ENCODE data around the gene SIPA1.

SIPA1 gene

DNA sequence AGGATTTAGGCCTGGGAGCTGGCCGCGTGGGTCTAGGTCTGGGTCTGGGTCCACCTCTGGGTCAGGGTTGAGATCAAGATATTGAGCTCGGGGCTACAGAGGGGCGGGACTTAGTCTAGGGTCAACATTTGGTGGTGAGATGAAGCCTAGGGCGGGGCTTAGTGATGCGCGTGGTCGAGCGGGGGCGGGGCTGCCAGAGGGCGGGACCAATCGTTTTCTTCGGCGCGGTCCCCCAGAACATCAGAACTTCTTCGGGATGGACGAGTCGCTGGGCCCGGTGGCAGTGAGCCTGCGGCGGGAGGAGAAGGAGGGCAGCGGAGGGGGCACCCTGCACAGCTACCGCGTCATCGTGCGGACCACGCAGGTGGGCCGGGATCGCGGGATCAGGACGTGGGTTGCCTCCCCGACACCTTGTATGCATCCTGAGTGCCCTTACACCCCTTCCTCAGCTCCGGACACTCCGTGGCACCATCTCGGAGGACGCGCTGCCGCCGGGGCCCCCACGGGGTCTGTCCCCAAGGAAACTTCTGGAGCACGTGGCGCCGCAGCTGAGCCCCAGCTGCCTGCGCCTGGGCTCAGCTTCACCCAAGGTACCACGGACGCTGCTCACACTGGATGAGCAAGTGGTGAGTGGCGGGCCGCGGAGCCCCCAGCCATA is 4.2 kb downstream of the SIPA1 start:
- no peak for DNase-seq (ENCODE audit: low spot score)

DNA sequence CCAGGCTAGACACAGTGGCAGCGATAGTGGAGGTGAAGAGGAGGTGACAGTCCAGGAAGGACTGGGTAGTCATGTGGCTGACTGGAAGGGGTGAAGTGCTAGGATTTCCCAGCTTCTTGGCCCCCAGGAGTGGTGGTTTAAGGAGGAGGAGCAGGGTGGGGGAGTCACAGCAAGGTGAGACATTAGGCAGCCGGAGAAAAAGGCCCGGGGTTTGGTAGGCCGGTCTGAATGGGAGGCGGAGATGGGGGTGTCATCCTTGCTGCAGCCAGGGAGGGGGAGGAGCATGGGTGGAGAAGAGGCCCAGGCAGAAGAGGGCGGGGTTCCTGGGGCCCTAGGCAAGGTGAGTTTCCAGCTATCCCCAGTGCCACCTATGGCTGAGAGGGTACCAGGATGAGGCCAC is 6.1 kb downstream of the SIPA1 start:
- no peak for DNase-seq (ENCODE audit: low spot score)

DNA sequence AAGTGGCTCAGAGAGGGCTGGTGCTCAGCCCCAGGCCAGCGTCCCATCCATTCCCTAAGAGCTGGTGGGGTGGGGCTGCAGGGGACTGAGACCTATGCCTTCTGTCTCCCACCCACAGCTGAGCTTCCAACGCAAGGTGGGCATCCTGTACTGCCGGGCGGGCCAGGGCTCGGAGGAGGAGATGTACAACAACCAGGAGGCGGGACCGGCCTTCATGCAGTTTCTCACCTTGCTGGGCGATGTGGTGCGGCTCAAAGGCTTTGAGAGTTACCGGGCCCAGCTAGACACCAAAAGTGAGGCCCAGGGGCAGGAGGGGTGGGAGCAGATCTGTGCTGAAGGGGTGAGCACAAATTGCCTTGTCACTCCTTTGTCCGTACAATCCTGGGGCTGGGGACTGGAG is 6.9 kb downstream of the SIPA1 start:
- DNase-seq (ENCODE audit: low spot score): no peak

DNA sequence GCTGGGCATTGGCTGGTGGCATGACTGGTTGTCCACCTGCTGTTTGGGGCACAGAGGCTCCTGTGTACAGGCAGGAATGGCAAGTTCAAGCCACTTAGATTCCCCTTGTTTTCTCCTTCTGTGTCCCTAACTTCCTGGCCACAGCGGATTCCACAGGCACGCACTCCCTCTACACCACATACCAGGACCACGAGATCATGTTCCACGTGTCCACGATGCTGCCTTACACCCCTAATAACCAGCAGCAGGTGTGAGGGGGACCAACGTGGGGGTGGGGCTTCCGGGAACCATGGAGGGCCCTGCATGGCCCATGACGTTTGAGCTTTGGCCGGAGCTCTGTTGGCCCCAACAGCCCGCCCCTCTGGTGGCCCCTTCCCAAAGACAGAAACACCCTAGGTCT is 7.8 kb downstream of the SIPA1 start:
- no peak for DNase-seq (ENCODE audit: low spot score)

DNA sequence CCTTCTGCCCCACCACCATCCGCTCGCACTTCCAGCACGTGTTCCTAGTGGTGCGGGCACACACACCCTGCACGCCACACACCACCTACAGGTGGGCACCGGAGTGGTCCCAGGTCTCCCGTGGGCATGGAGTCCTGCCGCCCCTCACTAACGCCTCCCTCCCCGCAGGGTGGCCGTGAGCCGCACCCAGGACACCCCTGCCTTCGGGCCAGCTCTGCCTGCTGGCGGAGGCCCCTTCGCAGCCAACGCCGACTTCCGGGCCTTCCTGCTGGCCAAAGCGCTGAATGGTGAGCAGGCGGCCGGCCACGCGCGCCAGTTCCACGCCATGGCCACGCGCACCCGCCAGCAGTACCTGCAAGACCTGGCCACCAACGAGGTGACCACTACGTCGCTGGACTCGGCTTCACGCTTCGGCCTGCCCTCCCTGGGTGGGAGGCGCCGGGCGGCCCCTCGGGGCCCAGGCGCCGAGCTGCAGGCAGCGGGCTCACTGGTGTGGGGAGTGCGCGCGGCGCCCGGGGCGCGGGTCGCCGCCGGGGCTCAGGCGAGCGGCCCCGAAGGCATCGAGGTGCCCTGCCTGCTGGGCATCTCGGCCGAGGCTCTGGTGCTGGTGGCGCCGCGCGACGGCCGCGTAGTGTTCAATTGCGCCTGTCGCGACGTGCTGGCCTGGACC is 8.5 kb downstream of the SIPA1 start:
- no peak for DNase-seq (ENCODE audit: low spot score)

DNA sequence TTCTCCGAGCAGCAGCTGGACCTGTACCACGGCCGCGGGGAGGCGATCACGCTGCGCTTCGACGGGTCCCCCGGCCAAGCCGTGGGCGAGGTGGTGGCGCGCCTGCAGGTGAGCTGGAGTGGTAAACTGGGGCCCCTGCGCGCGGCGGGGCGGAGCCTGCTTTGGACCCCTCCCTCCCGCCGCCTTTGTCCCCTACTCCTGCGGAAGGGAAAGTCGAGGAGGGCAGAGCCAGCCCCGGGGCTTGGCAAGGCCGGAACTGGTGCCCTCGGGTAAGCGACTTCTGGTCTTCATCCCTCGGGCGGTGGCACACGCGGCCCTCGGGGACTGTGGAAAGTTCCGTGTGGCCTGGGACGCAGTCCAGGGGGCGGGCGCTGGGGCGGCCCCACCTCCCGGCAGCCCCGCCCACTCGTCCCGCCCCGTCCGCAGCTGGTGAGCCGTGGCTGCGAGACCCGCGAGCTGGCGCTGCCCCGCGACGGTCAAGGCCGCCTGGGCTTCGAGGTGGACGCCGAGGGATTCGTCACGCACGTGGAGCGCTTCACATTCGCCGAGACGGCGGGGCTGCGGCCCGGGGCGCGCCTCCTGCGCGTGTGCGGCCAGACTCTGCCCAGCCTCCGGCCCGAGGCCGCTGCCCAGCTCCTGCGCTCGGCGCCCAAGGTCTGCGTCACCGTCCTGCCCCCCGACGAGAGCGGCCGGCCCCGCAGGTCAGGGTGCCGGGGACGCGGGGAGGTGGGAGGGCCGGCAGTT is 9.2 kb downstream of the SIPA1 start:
- DNase-seq (ENCODE audit: low spot score): peak; percentile 79

DNA sequence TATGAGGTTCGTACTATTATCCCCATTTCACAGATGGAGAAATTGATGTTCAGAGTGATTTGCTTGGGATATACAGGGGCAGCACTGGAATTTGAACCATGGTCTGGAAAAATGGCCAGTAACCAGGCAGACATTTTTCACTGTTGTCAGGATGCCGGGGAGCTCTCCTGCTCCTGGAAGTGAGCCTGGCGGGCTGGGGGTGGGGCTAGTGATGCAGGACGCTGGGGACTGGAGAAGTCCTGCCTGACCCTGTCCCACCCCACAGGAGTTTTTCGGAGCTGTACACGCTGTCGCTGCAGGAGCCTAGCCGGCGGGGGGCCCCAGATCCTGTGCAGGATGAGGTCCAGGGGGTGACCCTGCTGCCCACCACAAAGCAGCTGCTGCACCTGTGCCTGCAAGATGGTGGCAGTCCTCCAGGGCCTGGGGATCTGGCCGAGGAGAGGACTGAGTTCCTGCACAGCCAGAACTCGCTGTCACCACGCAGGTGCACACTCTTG is 11.1 kb downstream of the SIPA1 start:
- no peak for DNase-seq (ENCODE audit: low spot score)

DNA sequence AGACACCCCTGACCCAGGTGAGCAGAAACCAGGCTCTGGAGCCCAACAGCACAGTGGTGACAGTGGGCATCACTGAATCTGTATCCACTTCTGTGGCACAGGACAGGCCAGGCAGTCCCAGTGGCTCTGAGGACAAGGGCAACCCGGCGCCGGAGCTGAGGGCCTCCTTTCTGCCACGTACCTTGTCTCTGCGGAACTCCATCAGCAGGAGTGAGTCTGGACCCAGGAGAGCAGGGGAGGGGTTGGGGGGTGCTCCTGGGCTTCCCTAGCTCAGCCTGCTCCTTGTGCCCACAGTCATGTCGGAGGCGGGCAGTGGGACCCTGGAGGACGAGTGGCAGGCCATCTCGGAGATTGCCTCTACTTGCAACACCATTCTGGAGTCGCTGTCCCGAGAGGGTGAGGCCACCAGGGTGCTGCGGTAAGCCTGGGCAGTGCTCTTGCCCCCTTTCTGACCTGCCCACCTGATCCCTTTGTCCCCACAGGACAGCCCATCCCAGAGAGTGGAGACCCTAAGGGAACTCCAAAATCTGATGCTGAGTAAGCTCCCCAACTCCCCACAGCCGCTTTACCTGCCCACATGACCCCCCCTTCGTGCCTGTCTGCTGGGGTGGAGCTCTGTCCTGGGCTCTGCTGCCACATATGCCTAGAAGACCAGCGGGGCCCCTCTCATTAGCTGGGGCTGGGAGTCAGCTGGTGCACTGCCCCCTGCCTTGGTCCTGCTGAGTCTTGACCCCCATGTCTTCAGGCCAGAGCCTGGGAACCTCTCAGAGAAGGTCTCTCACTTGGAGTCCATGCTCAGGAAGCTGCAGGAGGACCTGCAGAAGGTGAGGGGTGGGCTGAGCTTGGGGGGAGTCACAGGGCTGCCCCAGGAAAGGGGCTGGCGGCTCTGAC is 12.0 kb downstream of the SIPA1 start:
- DNase-seq (ENCODE audit: low spot score): no peak

DNA sequence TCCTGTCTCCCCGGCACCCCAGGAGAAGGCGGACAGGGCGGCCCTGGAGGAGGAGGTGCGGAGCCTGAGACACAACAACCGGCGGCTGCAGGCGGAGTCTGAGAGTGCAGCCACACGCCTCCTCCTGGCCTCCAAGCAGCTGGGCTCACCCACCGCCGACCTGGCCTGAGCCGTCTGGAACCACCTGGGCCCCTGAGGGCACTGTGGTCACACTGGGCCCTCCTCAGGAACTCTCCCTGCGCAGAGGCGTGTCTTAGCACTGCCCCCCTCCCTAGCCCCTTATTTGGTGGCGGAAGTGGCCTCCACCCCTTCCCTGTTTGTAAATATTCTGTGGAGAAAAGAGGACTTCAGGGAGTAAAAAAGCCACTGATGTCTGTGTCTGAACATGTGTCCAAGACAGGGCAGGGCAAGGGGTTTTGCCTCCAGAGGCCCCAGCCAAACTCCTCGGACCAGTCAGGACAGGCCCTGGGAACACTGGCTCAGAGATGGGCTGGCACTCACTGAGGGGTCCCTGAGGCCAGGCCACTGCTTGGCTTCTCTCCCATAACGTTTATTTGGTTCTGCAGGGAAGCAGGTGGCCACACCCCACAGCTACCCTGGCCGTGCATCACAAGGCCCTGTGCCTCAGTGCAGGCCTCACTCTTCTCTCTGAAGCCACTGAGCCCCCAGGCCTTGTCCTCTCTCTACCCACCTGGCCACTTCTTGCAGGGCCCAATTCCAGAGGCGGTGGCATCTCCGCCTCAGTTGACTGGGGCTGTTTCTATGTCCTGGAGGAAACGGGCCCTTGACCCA is 12.8 kb downstream of the SIPA1 start:
- DNase-seq (ENCODE audit: low spot score): no peak

DNA sequence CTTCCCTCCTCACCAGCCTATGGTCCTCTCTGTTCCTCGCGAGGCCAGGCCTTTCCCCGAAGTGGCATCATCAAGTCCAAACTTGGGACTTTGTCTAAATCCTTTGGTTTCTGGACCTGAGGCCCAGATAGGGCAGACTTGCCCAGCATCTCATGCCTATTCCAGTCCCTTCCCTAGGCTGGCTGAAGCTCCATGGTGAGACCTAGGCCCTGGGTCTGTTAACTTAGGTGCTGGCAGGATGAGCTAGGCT is 13.4 kb downstream of the SIPA1 start:
- DNase-seq (ENCODE audit: low spot score): no peak

DNA sequence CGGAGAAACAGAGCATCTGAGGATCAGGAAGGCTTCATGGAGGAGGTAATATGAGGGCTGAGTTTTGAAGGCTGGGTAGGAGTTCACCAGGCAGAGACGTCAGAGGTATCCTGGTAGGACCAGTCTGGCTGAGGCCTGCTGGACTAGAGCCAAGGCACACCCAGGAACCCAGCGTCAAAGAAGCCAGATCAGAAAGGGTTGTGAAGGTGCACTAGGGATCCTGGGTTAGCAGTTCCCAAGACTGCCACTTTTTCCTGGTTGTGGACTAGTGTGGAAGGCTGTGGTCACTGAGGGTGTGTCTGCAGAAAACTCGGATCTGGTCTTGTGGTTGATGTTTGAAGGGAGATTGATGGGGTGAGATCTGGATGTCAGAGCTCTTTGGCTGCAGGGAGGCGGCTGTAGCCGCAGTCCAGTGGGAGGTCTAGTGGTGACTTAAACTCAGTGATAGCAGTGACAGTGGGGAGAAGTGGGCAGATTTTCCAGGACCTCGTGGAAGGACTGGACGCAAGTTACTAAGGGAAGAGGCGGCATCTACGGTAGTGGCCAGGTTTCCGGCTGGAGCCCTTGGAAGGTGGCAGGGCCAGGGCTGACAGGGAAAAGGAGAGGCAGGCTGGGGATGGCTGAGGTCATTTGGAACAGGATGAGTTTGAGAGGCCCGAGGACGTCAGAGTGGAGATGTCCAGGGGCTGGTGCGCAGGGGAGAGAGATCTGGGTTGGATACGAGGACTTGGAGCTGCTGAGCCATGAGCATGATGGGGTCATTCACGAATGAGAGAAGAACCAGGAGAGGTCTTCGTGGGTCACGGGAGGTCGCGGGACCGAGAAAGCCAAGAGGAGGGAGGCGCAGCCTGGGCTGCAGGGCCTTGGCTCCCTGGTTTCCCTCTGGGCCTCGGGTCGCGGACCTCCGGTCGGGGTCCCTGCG is 13.9 kb downstream of the SIPA1 start:
- DNase-seq (ENCODE audit: low spot score): no peak

DNA sequence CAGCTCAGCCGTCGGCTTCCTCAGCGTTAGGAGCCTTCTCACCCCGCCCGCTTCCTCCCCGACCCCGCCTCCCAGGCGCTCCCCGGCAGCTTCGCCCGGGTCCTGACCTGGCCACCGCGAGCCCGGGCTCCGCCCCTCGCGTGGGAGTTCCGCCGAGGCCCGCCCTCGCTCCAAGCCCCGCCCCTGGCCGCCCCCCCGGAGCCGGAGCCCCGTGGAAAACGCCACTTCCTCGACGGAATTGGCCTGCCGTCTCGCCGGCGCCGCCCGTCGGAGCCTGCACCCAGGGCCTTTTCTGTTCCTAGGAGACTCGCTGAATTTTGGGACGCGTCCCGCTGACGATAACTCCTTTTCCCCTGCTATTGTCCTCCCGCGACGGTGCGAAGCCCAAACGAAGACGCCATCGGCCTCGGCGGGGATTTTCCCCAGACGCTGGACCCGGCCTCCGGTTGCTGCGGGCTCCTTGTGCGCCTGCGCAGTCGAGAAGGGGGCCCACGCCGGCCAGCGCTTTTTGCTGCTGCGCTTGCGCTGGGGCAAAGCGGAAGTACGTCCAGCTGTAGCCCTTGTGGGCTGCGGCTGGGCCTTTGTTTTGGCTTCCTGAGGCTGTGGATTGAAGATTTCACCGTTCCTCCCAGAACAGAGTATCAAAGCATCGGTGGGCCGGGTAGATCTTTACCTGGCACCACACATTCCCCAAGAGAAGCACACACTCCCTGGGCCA is 14.8 kb downstream of the SIPA1 start:
- DNase-seq (ENCODE audit: low spot score): peak; percentile 98

DNA sequence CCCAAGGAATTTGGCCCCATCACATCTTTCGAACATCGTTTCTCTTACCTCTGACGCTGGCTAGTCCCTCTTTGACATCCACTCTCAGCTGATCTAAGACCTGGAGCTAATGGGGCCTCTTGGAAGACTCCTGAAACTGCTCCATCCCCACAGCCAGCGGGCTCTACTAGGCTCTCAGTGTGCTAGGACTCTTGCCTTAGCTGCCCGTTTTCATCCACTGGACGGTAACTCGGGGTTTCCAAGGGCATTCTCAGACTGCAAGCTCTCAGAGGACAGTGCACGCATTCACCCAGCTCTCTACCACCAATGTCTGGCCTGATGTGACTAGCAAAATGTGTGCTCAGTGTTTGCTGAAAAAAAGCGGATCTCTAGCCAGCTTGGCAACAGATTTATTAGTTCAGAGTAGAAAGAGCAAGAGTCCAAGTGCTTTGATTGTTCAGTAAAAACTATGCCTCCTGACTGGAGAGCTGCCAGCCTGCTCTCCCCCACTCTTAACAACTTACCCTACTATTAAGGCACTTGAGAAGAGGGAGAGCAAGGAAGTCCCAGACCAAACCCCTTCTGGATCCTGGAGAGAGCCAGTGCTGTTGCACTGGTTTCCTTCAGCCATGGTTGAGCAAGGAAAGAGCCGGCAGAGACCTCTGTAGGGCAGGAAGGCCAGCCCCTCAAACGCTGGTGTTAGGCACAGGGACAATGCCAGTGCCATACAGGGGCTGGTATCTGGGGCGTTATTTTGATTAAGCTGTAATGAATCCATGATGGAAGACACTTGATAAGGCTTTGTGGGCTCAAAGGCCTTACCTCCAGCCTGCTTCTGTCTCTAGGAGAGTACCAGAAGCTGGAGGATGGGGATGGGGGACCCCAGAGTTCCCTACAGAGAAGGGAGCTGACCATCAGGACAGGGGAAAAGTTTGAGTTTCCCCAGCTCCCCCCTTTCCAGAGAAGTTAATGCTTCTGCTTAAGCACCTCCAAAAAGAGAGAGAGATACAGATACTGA is 15.6 kb downstream of the SIPA1 start:
- peak; percentile 15 for DNase-seq (ENCODE audit: low spot score)

DNA sequence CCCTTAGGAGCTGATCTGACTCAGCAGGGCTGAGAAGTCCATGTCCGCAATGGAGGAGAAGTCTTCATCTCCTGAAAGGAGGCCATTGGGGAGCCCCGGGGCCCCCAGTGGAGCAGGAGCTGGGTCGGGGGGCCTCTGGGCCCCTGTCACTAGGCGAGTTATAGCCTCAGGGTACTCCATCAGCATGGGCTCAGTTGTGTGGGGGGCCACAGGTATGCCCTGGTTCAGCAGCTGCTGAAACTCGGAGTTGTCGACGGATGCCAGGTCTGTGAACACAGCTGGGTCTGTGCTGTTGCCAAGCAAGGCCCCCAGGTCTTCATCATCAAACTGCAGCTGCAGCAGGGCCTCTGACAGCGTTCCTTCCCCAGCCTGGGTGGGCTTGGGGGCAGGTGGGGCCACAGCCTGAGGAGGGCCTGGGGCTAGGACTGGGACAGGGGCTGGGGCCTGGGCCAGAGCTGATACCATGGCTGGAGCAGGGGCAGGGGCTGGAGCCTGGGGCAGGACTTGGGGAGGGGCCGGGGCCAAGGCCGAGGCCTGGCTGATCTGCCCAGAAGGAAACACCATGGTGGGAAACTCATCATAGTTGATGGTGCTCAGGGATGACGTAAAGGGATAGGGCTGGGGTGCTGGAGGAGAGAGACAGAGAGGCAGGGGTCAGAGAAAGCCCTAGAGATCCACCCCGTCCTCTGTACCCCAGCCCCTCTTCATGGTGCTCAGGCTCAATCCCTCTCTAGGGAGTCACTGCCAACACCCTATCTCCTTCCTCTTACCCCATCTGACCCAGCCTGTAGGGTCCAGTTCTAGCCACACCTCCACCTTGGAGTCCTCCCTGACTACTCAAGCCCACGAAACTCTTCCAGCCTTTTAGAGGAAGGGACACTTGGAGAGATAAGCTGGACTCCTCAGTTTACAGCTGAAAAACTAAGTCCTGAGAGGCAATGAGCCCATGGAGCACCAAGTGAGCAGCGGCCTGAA is 16.8 kb downstream of the SIPA1 start:
- peak; percentile 14 for DNase-seq (ENCODE audit: low spot score)

DNA sequence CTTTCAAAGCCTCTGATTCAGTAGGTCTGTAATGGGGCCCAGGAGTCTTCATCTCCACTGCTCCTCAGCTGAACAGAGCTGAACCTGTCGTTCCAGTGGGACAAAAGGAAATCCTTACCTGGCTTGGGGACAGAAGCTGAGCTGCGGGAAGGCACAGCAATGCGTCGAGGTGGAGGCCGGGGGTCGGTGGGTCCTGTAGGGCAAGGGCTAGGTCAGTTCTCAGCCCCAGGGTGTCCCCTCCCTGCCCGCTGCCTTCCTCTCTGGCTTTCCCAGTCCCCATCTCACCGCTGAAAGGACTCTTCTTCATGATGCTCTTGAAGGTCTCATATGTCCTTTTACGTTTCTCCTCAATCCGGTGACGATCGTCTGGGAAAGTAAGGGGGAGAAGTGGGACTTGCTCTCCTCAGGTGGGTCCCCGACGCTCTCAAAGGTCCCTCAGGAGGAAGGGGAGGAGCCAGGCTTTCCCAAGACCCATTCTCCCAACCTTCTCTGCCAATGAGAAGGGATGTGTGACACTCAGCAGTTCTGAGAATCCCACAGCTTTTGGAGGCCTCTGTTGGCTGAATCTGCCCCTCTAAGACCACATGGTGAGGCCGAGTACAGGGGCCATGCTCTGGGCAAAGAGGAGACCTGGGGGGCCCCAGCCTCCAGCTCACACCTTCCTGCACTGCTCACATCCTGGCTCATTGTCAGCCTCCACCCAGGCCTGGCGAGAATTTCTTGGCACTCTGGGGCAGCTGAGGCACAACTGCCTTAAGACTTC is 17.9 kb downstream of the SIPA1 start:
- peak; percentile 2 for DNase-seq (ENCODE audit: low spot score)

DNA sequence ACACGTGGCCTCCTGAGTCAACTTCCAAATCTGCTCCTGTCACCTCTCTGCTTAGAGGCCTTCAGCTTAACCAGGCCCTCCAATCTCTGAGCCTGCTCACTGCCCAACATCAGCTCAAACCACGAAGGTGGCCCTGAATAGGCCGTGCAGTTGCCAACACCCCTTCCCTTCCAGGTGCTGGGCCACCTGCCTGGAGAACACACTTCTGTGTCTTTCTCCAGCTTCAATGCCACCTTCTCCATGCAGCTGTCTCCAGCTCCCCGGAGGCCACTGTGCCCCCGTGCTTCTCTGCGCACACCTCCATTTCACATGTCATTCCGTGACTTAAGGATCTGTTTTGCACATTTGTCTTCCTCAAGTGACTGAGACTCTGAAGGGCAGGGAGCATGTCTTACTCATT is 19.5 kb downstream of the SIPA1 start:
- DNase-seq (ENCODE audit: low spot score): no peak
